Middle frontal gyrus (tissue), 1 donor: ENCODE data around the gene SCLT1.

Source experiments
- DNase-seq: peaks from one replicate; pipeline ENCODE4 v3.0.0-alpha.2; 2015; ENCODE audit warnings: low spot score; ENCODE audit errors: extremely low spot score

SCLT1 gene

DNA sequence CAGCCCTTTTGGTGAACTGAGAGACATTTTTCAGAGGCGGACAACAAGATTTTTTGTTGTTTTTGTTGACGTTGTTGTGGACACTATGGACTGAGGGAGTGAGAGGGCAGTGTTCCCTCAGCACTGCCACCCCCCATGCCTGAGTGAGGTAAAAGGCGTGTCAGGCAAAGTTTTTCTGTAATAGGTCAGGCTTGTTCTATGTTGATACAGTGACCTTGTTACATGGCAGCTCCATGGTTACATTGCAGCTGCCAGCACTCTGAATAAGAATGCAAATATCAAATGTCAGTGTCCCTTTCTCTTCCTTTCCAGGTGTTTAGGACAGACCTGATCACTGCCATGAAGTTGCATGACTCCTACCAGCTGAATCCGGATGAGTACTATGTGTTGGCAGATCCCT is 247.3 kb downstream of the SCLT1 start:
- DNase-seq: no peak

DNA sequence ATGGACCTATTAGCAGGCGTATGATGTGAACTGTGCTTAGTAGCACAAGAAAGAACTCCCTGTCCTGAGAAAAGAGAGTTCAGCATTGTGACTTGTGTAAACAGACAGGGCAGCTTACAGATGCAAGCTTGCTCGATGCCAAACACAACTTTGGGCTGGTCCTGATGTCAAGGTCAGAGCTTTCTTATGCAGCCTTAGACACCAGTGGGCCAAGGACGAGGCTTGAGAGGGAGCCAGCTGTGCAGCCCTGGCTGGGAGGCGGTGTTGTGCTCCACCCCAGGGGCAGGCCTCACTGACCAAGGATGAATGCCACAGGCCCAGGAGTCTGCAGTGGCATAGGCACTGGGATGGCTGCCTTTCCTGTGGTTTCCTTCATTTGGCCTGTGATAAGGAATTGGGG is 248.4 kb downstream of the SCLT1 start:
- DNase-seq: no peak

DNA sequence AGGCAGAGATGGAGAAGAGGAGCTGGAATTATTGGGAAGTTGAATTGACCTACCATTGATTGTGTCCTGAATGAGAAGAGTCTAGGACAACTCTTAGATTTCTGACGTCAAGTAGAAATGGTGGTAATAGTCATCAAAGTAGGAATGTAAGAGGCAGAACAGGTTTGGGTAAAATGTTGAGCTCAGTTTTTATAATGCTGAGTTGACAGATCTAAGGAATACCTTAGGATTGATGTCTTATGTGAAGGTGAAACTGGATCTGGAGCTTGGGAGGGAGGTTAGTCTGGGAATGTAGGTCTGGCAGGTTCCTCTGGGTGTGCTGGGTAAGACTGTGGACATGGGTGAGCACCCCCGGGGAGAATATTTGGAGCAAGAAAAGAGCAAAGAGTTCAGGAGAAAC is 251.9 kb downstream of the SCLT1 start:
- DNase-seq: no peak

DNA sequence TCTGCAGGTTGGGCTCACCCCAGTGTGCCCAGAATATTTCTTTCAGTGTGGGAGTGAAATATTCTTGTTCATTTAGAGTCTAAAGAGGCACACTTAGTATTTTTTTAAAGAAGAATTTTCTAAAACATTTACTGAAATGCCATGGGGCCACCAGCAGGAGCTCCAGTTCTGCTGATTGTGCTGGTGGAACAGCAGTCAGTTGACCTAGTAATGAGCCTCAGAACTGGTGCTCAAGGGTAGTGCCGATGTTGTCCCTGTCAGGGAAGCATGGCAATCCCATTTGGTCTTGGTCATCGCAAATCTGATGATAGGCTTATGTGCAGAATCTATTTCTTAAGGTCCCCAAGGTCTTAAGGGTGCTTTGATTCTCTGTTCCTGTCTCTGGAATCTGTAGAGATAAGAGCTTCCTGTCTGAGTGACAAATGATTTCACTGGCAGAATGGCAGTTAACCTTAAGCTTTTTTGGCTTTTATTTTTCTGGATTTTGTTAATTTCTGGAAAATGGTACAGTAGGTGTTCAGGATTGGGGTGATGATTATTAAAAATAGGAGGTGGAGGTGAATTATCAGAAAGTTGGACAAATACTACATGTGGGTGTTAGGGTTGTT is 252.5 kb downstream of the SCLT1 start:
- DNase-seq: no peak

DNA sequence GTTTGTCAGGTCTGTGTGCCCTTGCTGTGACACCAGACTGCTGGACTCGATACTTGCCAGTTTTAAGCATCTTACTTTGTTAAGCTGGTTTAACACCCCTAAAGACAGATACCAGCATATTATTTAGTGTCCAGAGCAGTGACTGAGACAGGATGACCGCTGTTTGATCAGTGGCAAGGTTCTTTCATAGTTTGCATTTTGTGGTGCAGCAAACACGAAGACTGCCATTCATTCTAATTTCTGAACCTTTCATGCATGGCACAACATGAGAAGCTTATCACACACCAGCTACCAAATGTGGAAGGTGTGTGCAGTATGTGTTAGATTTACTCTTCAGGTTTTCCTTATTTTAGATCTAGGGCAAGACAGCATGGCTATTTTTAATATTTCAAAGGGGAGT is 255.7 kb downstream of the SCLT1 start:
- no peak for DNase-seq

DNA sequence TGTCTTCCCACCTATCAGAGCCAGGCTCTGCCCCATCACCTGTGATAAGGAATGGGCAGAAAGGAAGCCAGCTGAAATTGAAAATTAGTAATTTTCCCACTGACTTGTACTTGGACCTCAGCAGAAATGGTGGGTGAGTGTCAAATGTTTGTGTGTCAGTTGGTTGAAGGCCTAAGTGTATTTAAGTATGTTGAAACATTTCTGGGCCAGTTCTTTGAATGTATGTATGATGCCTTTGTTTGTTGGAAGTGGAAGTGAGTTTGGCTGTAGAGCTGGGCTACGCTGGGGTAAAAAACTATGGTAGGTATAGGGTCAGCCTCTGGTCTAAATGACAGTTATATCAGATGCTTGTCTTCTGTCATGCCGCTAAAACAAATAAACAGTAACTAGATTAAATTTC is 256.1 kb downstream of the SCLT1 start:
- DNase-seq: no peak

DNA sequence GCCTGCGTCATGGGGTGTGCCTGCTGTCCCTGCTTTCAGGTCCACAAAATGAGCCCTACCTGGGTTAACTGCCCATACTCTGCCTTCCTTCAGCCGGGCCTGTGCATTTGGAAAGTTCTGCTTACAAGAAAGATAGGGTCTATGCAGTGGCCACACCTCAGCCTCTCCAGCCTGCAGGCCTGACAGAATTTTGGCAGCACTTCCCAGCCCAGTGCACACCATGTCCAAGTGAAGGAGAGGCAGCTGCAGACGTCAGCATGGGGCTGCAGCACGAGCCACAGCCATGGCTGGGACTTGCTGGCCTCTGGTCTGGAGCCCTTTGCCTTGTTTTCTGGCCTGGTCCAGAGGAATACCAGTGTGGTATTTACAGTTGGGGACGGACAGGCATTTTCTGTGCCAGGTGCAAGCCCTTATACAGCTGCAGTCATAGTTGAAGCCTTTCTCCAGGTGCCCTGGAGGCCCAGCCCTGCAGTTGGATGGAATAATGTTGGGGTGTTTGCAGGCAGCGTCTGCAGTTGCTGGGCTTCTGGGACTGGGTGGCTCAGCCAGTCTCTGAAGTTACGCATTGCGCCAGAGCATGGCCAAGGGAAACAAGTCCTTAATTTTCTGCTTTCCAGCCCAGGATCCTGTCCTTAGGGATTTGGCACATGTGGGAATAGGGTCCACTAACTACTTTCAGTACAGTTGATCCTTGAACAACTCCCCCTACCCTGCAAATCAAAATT is 257.7 kb downstream of the SCLT1 start:
- DNase-seq: no peak
